Liver (tissue), 9 donors: ENCODE measurements around the gene CELF5. TPM values are rescaled to one million over a fixed set of nuclear protein-coding genes. Genes with fewer than 3 reads are reported as not detected.

ENCODE experiments used
- DNase-seq: peaks from one replicate; pipeline ENCODE4 v3.0.0-alpha.2; 2017; ENCODE audit warnings: low spot score
- H3K27ac ChIP-seq, 2 donors: one replicate each; pipeline ENCODE4 v1.7.0; 2013; ENCODE audit warnings: inconsistent platforms in 2 of 2, low read length in 2 of 2, control low read depth in 1 of 2, low read depth in 1 of 2, mild to moderate bottlenecking in 1 of 2
- H3K27me3 ChIP-seq, 4 donors: one replicate each; pipeline versions ENCODE4 v1.6.1 to v1.7.0; 2013; ENCODE audit warnings: low read length in 3 of 4, inconsistent platforms in 1 of 4, mild to moderate bottlenecking in 1 of 4, moderate library complexity in 1 of 4; ENCODE audit not compliant: control insufficient read depth in 4 of 4, insufficient read depth in 4 of 4
- H3K36me3 ChIP-seq, 4 donors: one replicate each; pipeline versions ENCODE4 v1.6.1 to v1.7.0; 2013; ENCODE audit warnings: low read length in 3 of 4, mild to moderate bottlenecking in 3 of 4, low read depth in 1 of 4, moderate library complexity in 1 of 4; ENCODE audit not compliant: control insufficient read depth in 4 of 4, insufficient read depth in 3 of 4
- H3K4me1 ChIP-seq, 4 donors: one replicate each; pipeline versions ENCODE4 v1.6.1 to v1.7.0; 2013; ENCODE audit warnings: low read length in 3 of 4, mild to moderate bottlenecking in 3 of 4, moderate library complexity in 1 of 4; ENCODE audit not compliant: control insufficient read depth in 4 of 4, insufficient read depth in 4 of 4
- H3K4me3 ChIP-seq, 3 donors: one replicate each; pipeline versions ENCODE4 v1.6.1 to v1.7.0; 2013; ENCODE audit warnings: low read length in 3 of 3, control low read depth in 1 of 3, low read depth in 1 of 3, mild to moderate bottlenecking in 1 of 3
- H3K9ac ChIP-seq, 2 donors: one replicate each; pipeline ENCODE4 v1.7.0; 2013; ENCODE audit warnings: low read length in 2 of 2, mild to moderate bottlenecking in 2 of 2, moderate library complexity in 2 of 2, control low read depth in 1 of 2, low read depth in 1 of 2
- H3K9me3 ChIP-seq, 4 donors: one replicate each; pipeline versions ENCODE4 v1.6.1 to v1.7.0; 2013; ENCODE audit warnings: low read length in 3 of 4; ENCODE audit not compliant: control insufficient read depth in 4 of 4
- EGR1 ChIP-seq, 2 donors: IDR thresholded peaks; 2 replicates each; pipeline ENCODE4 v1.6.1; 2016 to 2018; ENCODE audit warnings: antibody characterized with exemption in 2 of 2, low read depth in 2 of 2
- FOXA1 ChIP-seq: IDR thresholded peaks from 2 replicates; pipeline ENCODE4 v1.6.1; 2016; ENCODE audit warnings: antibody characterized with exemption
- FOXA2 ChIP-seq: IDR thresholded peaks from 2 replicates; pipeline ENCODE4 v1.6.1; 2016; ENCODE audit warnings: antibody characterized with exemption
- GABPA ChIP-seq, 2 donors: IDR thresholded peaks in 1 of 2; conservative IDR thresholded peaks in 1 of 2; 2 replicates each; pipeline ENCODE4 v1.6.1; 2016; ENCODE audit warnings: antibody characterized with exemption in 2 of 2, mild to moderate bottlenecking in 1 of 2, moderate library complexity in 1 of 2
- JUND ChIP-seq, 2 donors: IDR thresholded peaks; 2 replicates each; pipeline ENCODE4 v1.6.1; 2016; ENCODE audit warnings: antibody characterized with exemption in 2 of 2
- MAX ChIP-seq: IDR thresholded peaks from 2 replicates; pipeline ENCODE4 v1.6.1; 2016; ENCODE audit warnings: antibody characterized with exemption
- NR2F2 ChIP-seq: IDR thresholded peaks from 2 replicates; pipeline ENCODE4 v1.6.1; 2016; ENCODE audit warnings: antibody characterized with exemption
- RAD21 ChIP-seq, 2 donors: IDR thresholded peaks; 2 replicates each; pipeline ENCODE4 v1.6.1; 2016; ENCODE audit warnings: antibody characterized with exemption in 2 of 2, mild to moderate bottlenecking in 2 of 2
- RXRA ChIP-seq, 2 donors: IDR thresholded peaks; 2 replicates each; pipeline ENCODE4 v1.6.1; 2017 to 2018; ENCODE audit warnings: antibody characterized with exemption in 2 of 2, mild to moderate bottlenecking in 1 of 2
- SP1 ChIP-seq: IDR thresholded peaks from 2 replicates; pipeline ENCODE4 v1.6.1; 2018; ENCODE audit warnings: antibody characterized with exemption, mild to moderate bottlenecking
- TAF1 ChIP-seq: conservative IDR thresholded peaks from 2 replicates; pipeline ENCODE4 v1.6.1; 2016; ENCODE audit warnings: antibody characterized with exemption, mild to moderate bottlenecking
- YY1 ChIP-seq: IDR thresholded peaks from 2 replicates; pipeline ENCODE4 v1.6.1; 2016; ENCODE audit warnings: antibody characterized with exemption, mild to moderate bottlenecking
- WGBS: extraction: QIAGEN DNeasy Blood & Tissue Kit; methylation state at CpG from one replicate; pipeline ENCODE4 v1.1.7; 2013; 5-methylcytosine and 5-hydroxymethylcytosine counted together
- polyA plus RNA-seq, 2 donors: library from polyadenylated mRNA; stranded (reverse) in 1 of 2; unstranded in 1 of 2; fragments of 200-250 nt in 1 of 2; fragments of >200 nt in 1 of 2; fragmentation: Nextera tagmentation in 1 of 2; extraction: Ambion mirVana in 1 of 2; gene quantifications; one replicate each; pipeline versions ENCODE4 v1.2.1 to v1.2.3, GENCODE V29; 2013 to 2015
- total RNA-seq, 2 donors: library from RNA; depleted of rRNA; stranded (reverse); fragments of >200 nt; gene quantifications; one replicate each; pipeline ENCODE4 v1.2.3, GENCODE V29; 2014
- TF ChIP-seq, protein P1 (sequence below): fragments of 150-350 bp; IDR thresholded peaks from 2 replicates; pipeline ENCODE4 v1.5.1; 2017; ENCODE audit warnings: improper control_type of control experiment, low read depth, low read length; ENCODE audit not compliant: missing input control
- TF ChIP-seq, protein P2 (sequence below): IDR thresholded peaks from 2 replicates; pipeline ENCODE4 v1.6.1; 2016; ENCODE audit warnings: antibody characterized with exemption
- donor health status: healthy.
- donor health status: healthy.
- donor health status: healthy.
- donor health status: healthy.
- donor health status: healthy.

The CELF5 gene
- total RNA-seq (under 1 TPM; 0.19 to 0.33 TPM), polyA plus RNA-seq (under 1 TPM; 0.06 to 0.50 TPM)

- H3K4me3 ChIP-seq, result peak within 1 kb of the TSS in 1 of 3 donors; percentile 44
- peak; percentile 61 for DNase-seq
- WGBS, result 3% methylated on average over 94 of the region's 94 CpGs
Measured at GRCh38 chr19:3224346-3225168, at the start of gene CELF5. Gene CELF5, plus strand, starts transcription at chr19:3224661. Its CDS starts 79 bp downstream, at chr19:3224740.

DNA sequence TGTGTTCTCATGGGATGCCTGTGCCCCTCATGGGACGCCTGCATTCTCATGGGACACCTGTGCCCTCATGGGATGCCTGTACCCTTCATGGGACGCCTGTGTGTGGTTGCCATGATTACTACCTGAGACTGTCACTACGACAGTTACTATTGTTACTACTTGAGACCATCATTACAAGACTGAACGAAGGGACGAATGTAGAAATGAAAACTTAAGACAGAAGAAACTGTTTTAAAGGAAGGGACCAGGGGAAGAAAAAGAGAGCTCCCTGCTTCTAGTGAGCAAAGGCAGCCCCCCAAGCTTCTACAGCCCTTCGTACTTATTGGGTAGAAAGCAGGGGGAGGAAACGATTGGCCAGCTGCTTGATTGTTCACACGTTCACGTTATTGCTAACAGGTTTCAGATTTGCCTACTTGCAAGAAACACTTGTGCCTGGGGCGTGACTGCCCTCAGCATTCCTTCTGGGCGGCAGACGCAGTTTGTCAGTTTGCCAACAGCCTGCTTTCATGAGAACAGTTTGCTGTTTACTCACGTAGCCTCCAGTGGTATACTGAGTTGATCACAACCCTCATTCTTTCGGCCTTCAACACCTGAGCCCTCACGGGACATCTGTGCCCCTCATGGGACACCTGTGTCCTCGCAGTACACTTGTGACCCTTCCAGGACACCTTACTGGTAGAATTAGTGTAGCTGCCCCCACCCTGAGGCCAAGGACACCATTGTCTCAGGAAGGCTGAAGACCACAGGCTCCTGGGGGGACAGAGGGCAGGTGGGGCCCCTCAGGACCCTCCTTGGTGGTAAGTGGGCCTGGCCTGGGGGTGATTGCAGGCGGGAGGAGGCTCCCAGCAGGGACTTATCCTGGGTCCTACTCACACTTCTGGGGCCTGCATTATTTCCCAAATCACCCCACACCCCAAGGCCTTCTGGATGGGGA lies 48.4 kb upstream of the CELF5 start:
- Histone ChIP-seq H3K4me3 (no peak overlapping the region), H3K9me3 (no peaks in the 10 kb centered on the region), H3K9ac (no peak overlapping the region), H3K27ac (peak overlapping the region in 1 of 2 donors; percentile 0), H3K27me3 (no peaks in the 10 kb centered on the region), H3K36me3 (no peaks in the 10 kb centered on the region), H3K4me1 (peaks cover 0 to 4% (median under 1%) of the 10 kb centered on the region in 4 donors)
- 71% methylated on average over 17 of the region's 17 CpGs for WGBS
- TF ChIP-seq NR2F2 (no peak), YY1 (no peak), FOXA1 (no peak), TAF1 (no peak), FOXA2 (no peak), RAD21 (IDR thresholded peaks at IDR 0.05) (no peak), JUND (IDR thresholded peaks at IDR 0.05) (no peak), GABPA (IDR thresholded peaks at IDR 0.05 in 1 of 2, conservative IDR thresholded peaks at IDR 0.05 in 1 of 2) (no peak), EGR1 (IDR thresholded peaks at IDR 0.05; ENCODE audit: low read depth in 2 of 2) (no peak), RXRA (IDR thresholded peaks at IDR 0.05) (no peak)
- TF ChIP-seq, protein P1, sequence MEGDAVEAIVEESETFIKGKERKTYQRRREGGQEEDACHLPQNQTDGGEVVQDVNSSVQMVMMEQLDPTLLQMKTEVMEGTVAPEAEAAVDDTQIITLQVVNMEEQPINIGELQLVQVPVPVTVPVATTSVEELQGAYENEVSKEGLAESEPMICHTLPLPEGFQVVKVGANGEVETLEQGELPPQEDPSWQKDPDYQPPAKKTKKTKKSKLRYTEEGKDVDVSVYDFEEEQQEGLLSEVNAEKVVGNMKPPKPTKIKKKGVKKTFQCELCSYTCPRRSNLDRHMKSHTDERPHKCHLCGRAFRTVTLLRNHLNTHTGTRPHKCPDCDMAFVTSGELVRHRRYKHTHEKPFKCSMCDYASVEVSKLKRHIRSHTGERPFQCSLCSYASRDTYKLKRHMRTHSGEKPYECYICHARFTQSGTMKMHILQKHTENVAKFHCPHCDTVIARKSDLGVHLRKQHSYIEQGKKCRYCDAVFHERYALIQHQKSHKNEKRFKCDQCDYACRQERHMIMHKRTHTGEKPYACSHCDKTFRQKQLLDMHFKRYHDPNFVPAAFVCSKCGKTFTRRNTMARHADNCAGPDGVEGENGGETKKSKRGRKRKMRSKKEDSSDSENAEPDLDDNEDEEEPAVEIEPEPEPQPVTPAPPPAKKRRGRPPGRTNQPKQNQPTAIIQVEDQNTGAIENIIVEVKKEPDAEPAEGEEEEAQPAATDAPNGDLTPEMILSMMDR, result no peak
- TF ChIP-seq, protein P2, sequence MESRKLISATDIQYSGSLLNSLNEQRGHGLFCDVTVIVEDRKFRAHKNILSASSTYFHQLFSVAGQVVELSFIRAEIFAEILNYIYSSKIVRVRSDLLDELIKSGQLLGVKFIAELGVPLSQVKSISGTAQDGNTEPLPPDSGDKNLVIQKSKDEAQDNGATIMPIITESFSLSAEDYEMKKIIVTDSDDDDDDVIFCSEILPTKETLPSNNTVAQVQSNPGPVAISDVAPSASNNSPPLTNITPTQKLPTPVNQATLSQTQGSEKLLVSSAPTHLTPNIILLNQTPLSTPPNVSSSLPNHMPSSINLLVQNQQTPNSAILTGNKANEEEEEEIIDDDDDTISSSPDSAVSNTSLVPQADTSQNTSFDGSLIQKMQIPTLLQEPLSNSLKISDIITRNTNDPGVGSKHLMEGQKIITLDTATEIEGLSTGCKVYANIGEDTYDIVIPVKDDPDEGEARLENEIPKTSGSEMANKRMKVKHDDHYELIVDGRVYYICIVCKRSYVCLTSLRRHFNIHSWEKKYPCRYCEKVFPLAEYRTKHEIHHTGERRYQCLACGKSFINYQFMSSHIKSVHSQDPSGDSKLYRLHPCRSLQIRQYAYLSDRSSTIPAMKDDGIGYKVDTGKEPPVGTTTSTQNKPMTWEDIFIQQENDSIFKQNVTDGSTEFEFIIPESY, result no peak
- DNase-seq, result no peak

More at GRCh38 chr19:3224346-3225168, at the start of gene CELF5:
- Histone ChIP-seq H3K27me3 (peaks cover 0 to 8% (median under 1%) of the 10 kb centered on the region in 4 donors), H3K27ac (no peak within 1 kb of the TSS), H3K9me3 (no peaks in the 10 kb centered on the region), H3K4me1 (peaks cover 0 to 2% (median 0%) of the 10 kb centered on the region in 4 donors), H3K36me3 (no peaks in the 10 kb centered on the region), H3K9ac (no peak within 1 kb of the TSS)
- TF ChIP-seq SP1 (no peak), RAD21 (IDR thresholded peaks at IDR 0.05) (no peak), NR2F2 (no peak), YY1 (no peak), EGR1 (IDR thresholded peaks at IDR 0.05; ENCODE audit: low read depth in 2 of 2) (no peak), MAX (no peak), RXRA (IDR thresholded peaks at IDR 0.05) (no peak)
- TF ChIP-seq, protein P1, result peak; percentile 49
